GM13977 (cell line): ENCODE data around the gene PPIL1.
"Not testable (repeated sequence)": the region's sequence is repeated elsewhere in the genome, so short reads cannot be mapped to it uniquely, and the experiment has no call there.

Source experiments
- DNase-seq: peaks from one replicate; pipeline ENCODE4 v3.0.0; 2012; ENCODE audit warnings: low spot score
- in situ Hi-C: fragments of 300-500 bp; cut with MboI; formaldehyde crosslinking; loops from one replicate; pipeline ENCODE4 v1.12.0; 2022; ENCODE audit warnings: low sequenced_read_pairs, low pct_unique_long_range_greater_than_20kb, mixed read lengths, inconsistent platforms; ENCODE audit not compliant: unreplicated experiment
- TF ChIP-seq, protein P1 (sequence below): IDR thresholded peaks from 2 replicates; pipeline ENCODE4 v1.5.1; 2012; ENCODE audit warnings: mild to moderate bottlenecking, control low read depth; ENCODE audit not compliant: insufficient read depth; ENCODE audit errors: extremely low read depth, missing control alignments

The PPIL1 gene

GRCh38 chr6:36906539-36907325 lies 32.1 kb upstream of the PPIL1 start:
- no peak for DNase-seq
- in situ Hi-C loops, result no loop called here
- TF ChIP-seq, protein P1, sequence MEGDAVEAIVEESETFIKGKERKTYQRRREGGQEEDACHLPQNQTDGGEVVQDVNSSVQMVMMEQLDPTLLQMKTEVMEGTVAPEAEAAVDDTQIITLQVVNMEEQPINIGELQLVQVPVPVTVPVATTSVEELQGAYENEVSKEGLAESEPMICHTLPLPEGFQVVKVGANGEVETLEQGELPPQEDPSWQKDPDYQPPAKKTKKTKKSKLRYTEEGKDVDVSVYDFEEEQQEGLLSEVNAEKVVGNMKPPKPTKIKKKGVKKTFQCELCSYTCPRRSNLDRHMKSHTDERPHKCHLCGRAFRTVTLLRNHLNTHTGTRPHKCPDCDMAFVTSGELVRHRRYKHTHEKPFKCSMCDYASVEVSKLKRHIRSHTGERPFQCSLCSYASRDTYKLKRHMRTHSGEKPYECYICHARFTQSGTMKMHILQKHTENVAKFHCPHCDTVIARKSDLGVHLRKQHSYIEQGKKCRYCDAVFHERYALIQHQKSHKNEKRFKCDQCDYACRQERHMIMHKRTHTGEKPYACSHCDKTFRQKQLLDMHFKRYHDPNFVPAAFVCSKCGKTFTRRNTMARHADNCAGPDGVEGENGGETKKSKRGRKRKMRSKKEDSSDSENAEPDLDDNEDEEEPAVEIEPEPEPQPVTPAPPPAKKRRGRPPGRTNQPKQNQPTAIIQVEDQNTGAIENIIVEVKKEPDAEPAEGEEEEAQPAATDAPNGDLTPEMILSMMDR, result no peak

DNA sequence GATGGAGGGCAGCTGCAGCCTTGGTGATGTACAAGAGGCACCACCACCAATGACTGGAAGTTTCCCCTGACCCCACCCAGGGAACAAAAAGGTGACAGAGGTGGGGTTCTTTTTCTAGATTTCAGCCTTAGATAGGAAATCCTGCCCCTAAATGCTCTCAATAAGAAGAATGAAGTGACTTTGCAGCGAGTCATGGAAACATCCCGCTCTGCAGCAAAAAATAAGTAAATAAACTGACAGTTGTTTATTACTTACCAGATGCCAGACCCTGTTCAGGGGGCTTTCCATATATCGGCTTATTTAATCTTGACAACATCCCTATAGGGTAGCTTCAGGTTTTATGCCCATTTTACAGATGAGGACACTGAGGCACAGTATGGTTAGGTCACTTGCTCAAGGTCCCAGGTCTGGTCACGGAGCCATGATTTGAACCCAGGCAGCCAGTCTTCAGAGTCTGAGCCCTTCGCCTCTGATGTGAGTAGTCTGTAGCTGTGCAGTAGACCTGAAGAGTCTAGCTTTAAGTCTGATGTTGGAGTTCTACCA lies 30.3 kb upstream of the PPIL1 start:
- DNase-seq, result no peak
- in situ Hi-C loops, result no loop called here
- TF ChIP-seq, protein P1, result no peak

- TF ChIP-seq, protein P1, result no peak
- in situ Hi-C loops, result no loop called here
- DNase-seq, result no peak
These were observed 29.5 kb upstream of the PPIL1 start for GRCh38 chr6:36904114-36904513.

DNA sequence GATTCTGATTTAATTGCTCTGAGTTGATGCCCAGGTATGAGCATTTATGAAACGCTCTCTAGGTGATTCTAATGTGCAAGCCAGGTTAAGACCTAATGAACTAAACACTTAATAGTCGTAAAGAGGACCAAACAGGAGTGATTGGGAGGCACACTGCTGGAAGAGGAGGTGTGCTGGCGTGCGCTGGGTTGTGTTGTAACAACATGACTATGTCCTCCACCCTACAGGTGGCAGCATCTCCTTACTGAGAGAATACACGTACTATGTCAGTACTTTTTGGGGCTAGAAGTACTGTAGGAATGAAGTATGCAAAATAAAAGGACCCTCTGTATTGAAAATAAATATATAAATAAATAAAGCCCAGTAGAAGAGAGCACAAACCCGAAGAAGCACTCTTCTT lies 23.0 kb upstream of the PPIL1 start:
- DNase-seq, result no peak
- in situ Hi-C loops, result no loop called here
- TF ChIP-seq, protein P1, result no peak

DNA sequence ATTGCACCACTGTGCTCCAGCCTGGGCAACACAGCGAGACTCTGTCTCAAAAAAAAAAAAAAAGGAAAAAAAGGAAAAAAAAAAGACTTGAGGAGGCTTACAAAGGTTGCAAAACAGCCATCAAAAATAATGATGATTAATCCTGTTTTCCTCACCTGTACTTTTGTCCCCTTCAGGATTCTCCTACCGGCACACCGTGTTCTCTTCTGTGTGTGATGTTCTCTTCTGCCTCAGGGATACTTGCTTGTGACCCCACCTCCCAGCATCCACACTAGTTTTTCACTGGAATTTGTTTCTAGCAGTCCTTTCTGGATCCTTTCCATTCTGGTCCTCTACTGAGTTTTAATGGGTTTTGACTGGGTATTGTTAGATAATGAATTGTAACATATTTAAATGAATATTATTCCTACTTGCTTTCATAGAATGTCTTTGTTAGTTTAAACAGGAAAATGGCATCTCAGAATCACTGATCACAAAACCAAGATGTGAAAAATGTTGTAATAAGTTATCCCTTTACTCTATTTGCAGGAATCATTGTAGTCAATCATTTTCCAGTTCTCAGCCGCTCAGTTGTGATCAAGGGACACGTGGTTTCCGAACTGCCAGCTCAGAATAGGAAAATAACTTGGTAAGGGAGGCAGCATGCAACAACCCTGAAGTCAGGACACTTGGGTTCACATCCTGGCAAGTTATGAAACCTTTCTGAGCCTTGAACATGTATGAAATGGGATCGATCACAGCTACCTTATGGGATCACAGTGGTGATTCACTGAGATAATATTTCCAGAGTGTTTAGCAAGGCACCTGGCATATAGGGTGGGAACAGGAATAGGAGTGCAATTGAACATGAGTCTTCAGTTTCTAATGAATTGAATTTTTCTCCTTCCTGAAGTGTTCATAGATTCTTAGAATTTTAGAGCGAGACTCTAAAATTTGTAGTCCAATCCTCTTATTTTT lies 19.7 kb upstream of the PPIL1 start:
- TF ChIP-seq, protein P1, result no peak
- in situ Hi-C loops, result no loop called here
- no peak for DNase-seq

- DNase-seq, in situ Hi-C loops: not testable (repeated sequence)
These were observed 16.6 kb upstream of the PPIL1 start for GRCh38 chr6:36891153-36891552.

- TF ChIP-seq, protein P1, result no peak
- DNase-seq, result no peak
- in situ Hi-C loops, result no loop called here
These were observed 15.6 kb upstream of the PPIL1 start for GRCh38 chr6:36890112-36890663.
